Measurements from ENCODE around the gene DOCK1. TPM values are rescaled to one million over a fixed set of nuclear protein-coding genes. Genes with fewer than 3 reads are reported as not detected.

The DOCK1 gene
- total RNA-seq, 1 experiment from 2014 or later, result 40.0 TPM

GRCh38 chr10:127227663-127228062 is 322.4 kb downstream of the DOCK1 start:
- Mint-ChIP-seq H3K4me1 (ENCODE audit: insufficient read depth, unreplicated experiment) (no peaks in the 10 kb centered on the region), H3K27me3 (ENCODE audit: insufficient read depth, unreplicated experiment) (no peaks in the 10 kb centered on the region), H3K27ac (ENCODE audit: low read depth, unreplicated experiment) (no peak overlapping the region), H3K9me3 (ENCODE audit: unreplicated experiment) (no peaks in the 10 kb centered on the region), H3K4me3 (ENCODE audit: unreplicated experiment) (no peak overlapping the region), H3K36me3 (ENCODE audit: insufficient read depth, unreplicated experiment) (peaks cover 2% of the 10 kb centered on the region)
- no peak for TF ChIP-seq CTCF (IDR thresholded peaks at IDR 0.05; ENCODE audit: unreplicated experiment)
- ChIA-PET POLR2A (no interaction called here), CTCF (no interaction called here)
- DNase-seq (ENCODE audit: unreplicated experiment), result no peak
- BruUV-seq (replicated peaks), result no TSS peak
- intact Hi-C loops (cut with micrococcal nuclease), result no loop called here

GRCh38 chr10:127228195-127228787 is 323.1 kb downstream of the DOCK1 start:
- ChIA-PET CTCF (no interaction called here), POLR2A (no interaction called here)
- Mint-ChIP-seq H3K9me3 (ENCODE audit: unreplicated experiment) (no peaks in the 10 kb centered on the region), H3K4me1 (ENCODE audit: insufficient read depth, unreplicated experiment) (no peaks in the 10 kb centered on the region), H3K27me3 (ENCODE audit: insufficient read depth, unreplicated experiment) (no peaks in the 10 kb centered on the region), H3K4me3 (ENCODE audit: unreplicated experiment) (no peak overlapping the region), H3K27ac (ENCODE audit: low read depth, unreplicated experiment) (no peak overlapping the region), H3K36me3 (ENCODE audit: insufficient read depth, unreplicated experiment) (no peaks in the 10 kb centered on the region)
- no TSS peak for BruUV-seq (replicated peaks)
- no peak for DNase-seq (ENCODE audit: unreplicated experiment)
- TF ChIP-seq CTCF (IDR thresholded peaks at IDR 0.05; ENCODE audit: unreplicated experiment), result no peak
- intact Hi-C loops (cut with micrococcal nuclease), result no loop called here

- BruUV-seq (replicated peaks), result no TSS peak
- no peak for DNase-seq (ENCODE audit: unreplicated experiment)
- CTCF ChIA-PET, result no interaction called here
- TF ChIP-seq CTCF (IDR thresholded peaks at IDR 0.05; ENCODE audit: unreplicated experiment), result no peak
- no peaks in the 10 kb centered on the region for H3K36me3 Mint-ChIP-seq (ENCODE audit: insufficient read depth, unreplicated experiment)
- intact Hi-C loops (cut with micrococcal nuclease), result no loop called here
- no peak overlapping the region for H3K4me3 Mint-ChIP-seq (ENCODE audit: unreplicated experiment)
- no peaks in the 10 kb centered on the region for H3K27me3 Mint-ChIP-seq (ENCODE audit: insufficient read depth, unreplicated experiment)
- H3K27ac Mint-ChIP-seq (ENCODE audit: low read depth, unreplicated experiment), result no peak overlapping the region
- POLR2A ChIA-PET, result interaction anchor here (0.7 kb wide), 1 partner anchor 340 kb away, joined by 3 read pairs; no protein-coding TSS in a partner anchor
- H3K4me1 Mint-ChIP-seq (ENCODE audit: insufficient read depth, unreplicated experiment), result no peaks in the 10 kb centered on the region
- no peaks in the 10 kb centered on the region for H3K9me3 Mint-ChIP-seq (ENCODE audit: unreplicated experiment)
Observed at GRCh38 chr10:127234306-127234800, 329.1 kb downstream of the DOCK1 start.

GRCh38 chr10:127236266-127236665 is 331.0 kb downstream of the DOCK1 start:
- Mint-ChIP-seq H3K27me3 (ENCODE audit: insufficient read depth, unreplicated experiment) (no peaks in the 10 kb centered on the region), H3K4me1 (ENCODE audit: insufficient read depth, unreplicated experiment) (no peaks in the 10 kb centered on the region), H3K27ac (ENCODE audit: low read depth, unreplicated experiment) (no peak overlapping the region), H3K36me3 (ENCODE audit: insufficient read depth, unreplicated experiment) (no peaks in the 10 kb centered on the region), H3K4me3 (ENCODE audit: unreplicated experiment) (no peak overlapping the region), H3K9me3 (ENCODE audit: unreplicated experiment) (no peaks in the 10 kb centered on the region)
- ChIA-PET POLR2A (no interaction called here), CTCF (no interaction called here)
- intact Hi-C loops (cut with micrococcal nuclease), result no loop called here
- DNase-seq (ENCODE audit: unreplicated experiment), result no peak
- TF ChIP-seq CTCF (IDR thresholded peaks at IDR 0.05; ENCODE audit: unreplicated experiment), result no peak
- BruUV-seq (replicated peaks), result no TSS peak
